Fibroblast of pulmonary artery (primary cell): Measurements from ENCODE around the gene OR5L1.

ENCODE experiments used
- DNase-seq: peaks from one replicate; pipeline ENCODE4 v3.0.0-alpha.2; 2010; ENCODE audit warnings: low read depth
- H3K4me3 ChIP-seq: replicated peaks from 2 replicates; pipeline ENCODE4 v1.5.1; 2011; ENCODE audit warnings: low read depth, mild to moderate bottlenecking, control low read depth, low read length, moderate library complexity
- TF ChIP-seq, protein P1 (sequence below): IDR thresholded peaks from 2 replicates; pipeline ENCODE4 v1.5.1; 2011; ENCODE audit warnings: mild to moderate bottlenecking, control low read depth, low read length, inconsistent platforms; ENCODE audit errors: missing control alignments

OR5L1 gene

DNA sequence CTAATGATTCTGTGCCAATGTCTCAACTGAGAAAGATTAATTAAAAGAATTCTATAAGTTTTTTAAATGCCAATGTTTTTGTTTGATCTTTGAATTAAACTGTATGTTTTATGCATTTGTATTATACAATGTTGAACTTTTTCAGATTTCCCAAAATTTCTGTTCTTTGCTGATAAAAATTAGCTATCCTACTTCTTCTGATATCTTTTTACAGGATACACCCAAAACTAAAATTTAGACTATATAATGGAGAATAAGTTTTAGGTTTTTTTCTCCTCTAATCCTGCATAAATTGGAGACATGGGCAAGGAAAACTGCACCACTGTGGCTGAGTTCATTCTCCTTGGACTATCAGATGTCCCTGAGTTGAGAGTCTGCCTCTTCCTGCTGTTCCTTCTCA is 15.8 kb downstream of the OR5L1 start, which contains the start of gene OR5L2:
TSS of gene OR5L2 (plus strand) at position 301 of the 400 bp plus-strand sequence. CDS start at position 301, 0 bp downstream.
- no peak within 1 kb of the TSS for H3K4me3 ChIP-seq
- TF ChIP-seq, protein P1, sequence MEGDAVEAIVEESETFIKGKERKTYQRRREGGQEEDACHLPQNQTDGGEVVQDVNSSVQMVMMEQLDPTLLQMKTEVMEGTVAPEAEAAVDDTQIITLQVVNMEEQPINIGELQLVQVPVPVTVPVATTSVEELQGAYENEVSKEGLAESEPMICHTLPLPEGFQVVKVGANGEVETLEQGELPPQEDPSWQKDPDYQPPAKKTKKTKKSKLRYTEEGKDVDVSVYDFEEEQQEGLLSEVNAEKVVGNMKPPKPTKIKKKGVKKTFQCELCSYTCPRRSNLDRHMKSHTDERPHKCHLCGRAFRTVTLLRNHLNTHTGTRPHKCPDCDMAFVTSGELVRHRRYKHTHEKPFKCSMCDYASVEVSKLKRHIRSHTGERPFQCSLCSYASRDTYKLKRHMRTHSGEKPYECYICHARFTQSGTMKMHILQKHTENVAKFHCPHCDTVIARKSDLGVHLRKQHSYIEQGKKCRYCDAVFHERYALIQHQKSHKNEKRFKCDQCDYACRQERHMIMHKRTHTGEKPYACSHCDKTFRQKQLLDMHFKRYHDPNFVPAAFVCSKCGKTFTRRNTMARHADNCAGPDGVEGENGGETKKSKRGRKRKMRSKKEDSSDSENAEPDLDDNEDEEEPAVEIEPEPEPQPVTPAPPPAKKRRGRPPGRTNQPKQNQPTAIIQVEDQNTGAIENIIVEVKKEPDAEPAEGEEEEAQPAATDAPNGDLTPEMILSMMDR, result no peak
- no peak for DNase-seq

DNA sequence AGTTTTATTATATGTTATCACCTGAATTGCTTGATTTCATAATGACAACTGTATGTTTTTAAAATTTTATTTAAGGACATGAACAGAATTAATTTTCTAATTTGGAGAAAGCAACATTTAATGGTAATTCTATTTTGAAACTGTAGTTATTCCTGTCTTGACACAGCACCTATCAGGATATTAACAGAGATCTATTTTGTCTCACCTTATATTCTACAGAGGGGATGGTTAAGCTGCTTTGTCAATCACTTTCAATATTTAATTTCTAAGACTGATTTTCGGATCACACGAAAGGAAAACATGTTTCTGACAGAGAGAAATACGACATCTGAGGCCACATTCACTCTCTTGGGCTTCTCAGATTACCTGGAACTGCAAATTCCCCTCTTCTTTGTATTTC is 27.3 kb downstream of the OR5L1 start, which contains the start of gene OR5D16:
TSS of gene OR5D16 (plus strand) at position 301 of the 400 bp plus-strand sequence. CDS start at position 301, 0 bp downstream.
- no peak for DNase-seq
- TF ChIP-seq, protein P1, result no peak
- H3K4me3 ChIP-seq, result no peak within 1 kb of the TSS

DNA sequence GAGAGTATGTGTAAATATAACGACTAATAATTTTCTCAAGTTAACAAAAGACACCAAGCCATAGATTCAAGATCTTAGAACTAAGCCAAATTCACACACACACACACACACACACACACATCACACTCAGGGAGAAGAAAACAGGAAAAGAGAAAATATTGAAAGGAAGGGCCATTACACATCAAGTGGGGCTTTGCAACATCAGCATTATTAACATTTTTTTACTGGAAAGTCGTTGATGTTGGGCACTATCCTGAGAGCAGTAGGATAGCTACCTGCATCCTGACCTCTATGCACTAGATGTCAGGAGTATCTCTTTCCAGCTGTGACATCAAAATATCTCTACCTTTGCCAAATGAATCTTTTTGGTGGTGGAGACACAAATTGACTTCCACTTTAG is 36.3 kb downstream of the OR5L1 start:
- TF ChIP-seq, protein P1, result no peak
- DNase-seq, result no peak

DNA sequence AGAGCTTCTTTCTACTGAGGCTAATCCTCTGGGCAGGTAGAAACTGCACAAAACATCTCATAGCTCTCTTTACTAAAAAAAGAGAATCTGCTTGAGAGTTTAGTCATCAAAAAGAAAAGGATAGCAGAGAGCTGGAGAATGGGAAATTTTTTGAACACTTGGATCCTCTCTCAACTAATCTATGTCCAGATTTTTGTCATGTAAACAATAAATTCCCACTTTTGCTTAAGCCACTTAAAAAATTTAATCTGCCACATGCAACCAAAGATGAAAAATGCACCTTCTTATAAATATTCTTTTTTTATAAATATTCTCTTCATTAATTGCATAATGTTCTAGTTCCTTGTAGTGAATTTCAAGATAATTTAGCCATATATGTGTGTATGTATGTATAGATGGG is 37.9 kb downstream of the OR5L1 start:
- TF ChIP-seq, protein P1, result no peak
- no peak for DNase-seq

More for the DNA sequence above, 36.3 kb downstream of the OR5L1 start:
- H3K4me3 ChIP-seq, result no peak overlapping the region

DNA sequence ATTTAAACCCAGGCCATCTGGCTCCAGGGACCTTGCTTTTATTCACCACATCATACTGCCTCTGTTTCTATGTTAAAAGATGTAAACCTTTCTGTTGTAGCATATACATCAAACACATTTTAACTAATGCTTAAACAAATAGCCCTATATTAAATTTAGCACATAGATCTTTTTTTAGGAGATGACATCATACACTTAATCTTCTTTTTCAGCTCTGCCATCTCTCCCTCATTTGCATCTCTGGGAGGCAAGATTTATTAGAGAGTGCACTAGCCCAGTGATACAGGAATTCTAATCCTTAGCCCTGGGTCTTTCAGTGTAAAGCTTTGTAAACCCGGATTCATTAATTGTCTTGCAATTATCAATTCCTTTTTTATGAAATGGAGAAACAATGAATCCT is 41.0 kb downstream of the OR5L1 start:
- H3K4me3 ChIP-seq, result no peak overlapping the region
- no peak for DNase-seq
- TF ChIP-seq, protein P1, result no peak

More for the DNA sequence above, 37.9 kb downstream of the OR5L1 start:
- no peak overlapping the region for H3K4me3 ChIP-seq

DNA sequence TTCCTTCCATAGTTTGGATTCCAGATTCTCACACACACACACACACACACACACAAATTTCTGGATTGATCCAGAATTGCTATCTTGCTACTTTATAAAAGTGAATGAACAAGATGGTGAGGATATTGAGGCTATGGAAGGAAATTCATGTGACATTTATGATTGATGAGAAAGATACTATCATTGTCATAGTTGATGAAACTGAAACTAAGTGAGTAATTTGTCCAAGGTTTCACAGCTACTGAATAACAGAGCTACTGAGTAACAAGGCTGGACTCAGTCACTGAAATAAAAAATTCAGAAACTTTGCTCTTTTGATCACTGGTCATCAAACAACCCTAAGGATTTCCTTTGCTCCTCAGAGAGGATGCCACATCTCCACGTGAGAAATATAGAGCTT is 43.5 kb downstream of the OR5L1 start:
- DNase-seq, result no peak
- TF ChIP-seq, protein P1, result no peak

More for the DNA sequence above, 43.5 kb downstream of the OR5L1 start:
- H3K4me3 ChIP-seq, result no peak overlapping the region
